Measurements from ENCODE around the gene KIF6.

Gene KIF6

DNA sequence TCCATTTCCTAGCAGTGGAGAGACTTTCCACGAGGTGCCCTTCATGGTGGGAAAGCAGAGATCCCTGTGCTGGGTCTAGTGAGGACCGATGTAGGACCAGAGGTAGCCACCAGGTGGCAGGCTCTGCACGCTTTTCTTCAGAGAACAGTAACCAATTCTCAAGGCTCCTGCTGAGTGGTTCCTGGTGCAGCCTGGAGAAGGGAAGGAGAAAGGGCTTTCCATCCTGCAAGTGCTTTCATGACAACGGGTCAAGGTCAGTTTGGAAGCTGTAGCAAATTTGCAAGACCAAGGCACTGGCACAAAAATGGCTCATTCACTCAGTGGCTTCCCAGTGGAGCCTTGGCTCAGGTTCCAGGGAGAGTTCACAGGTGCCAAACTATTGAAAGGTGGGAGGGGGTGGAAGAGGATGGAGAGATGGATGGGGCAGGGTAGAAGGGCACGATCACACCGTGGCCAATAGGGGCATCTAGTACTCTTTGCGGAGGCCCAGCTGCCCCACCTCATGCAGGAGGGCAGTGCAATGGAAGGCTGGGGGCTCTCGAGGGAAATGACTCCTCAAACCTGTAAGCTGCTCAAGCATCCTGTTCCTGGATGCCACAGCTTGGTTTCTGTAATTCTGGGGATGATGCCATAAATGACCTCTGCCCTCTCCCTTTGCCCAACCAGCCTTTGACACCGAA lies 377.2 kb downstream of the KIF6 start:
- H3K4me3 ChIP-seq (ENCODE audit: low read length) = no peak overlapping the region
- peak; percentile 57 for DNase-seq (ENCODE audit: low read depth)
- TF ChIP-seq CTCF (conservative IDR thresholded peaks at IDR 0.05; ENCODE audit: low read length) = peak; percentile 96

DNA sequence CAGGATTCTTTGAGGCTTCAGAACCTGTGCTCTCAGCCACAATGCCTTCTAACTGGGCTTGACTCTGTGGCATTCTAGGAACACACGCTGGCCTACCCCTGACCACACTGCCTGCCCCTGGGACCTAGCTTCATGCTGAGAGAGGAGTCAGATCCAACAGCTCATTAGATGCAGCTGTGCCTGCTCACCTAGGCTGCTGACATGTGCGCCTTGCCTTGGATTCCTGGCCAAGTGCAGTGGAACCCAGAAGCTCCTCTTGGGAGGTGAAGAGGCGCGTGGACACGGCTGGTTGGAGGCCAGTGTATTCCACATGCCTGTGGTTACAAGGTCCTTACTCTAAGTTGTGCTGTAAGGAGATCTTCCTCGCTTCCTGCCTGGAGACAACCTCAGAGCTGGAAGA lies 378.0 kb downstream of the KIF6 start:
- H3K4me3 ChIP-seq (ENCODE audit: low read length) = no peak overlapping the region
- no peak for TF ChIP-seq CTCF (conservative IDR thresholded peaks at IDR 0.05; ENCODE audit: low read length)
- no peak for DNase-seq (ENCODE audit: low read depth)

GRCh38 chr6:39344821-39345280 lies 380.4 kb downstream of the KIF6 start:
- TF ChIP-seq CTCF (conservative IDR thresholded peaks at IDR 0.05; ENCODE audit: low read length) = no peak
- DNase-seq (ENCODE audit: low read depth) = no peak

DNA sequence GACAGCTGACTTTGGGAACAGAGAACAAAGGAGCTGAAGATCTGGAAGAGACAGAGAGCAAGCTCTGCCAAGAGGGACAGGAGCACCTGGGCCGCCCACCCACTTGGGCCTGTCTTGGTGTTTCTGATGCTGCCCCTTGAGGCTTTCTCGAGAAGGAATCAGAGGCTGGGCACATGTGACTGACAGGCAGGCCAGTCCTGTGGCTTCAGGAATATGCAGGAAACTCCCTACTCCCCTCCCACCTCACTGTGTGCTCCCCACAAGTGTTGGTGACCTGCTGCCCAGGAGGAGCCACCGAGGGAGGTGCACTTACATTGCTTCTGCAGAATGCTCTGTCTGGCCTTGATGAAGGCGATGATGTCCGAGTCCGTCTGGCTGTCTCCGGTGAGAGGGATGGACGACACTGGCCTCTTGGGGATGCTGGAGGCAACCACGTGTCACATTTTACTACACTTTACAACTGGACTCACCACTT lies 381.8 kb downstream of the KIF6 start:
- TF ChIP-seq CTCF (conservative IDR thresholded peaks at IDR 0.05; ENCODE audit: low read length) = no peak
- H3K4me3 ChIP-seq (ENCODE audit: low read length) = no peak overlapping the region
- DNase-seq (ENCODE audit: low read depth) = no peak

More at GRCh38 chr6:39344821-39345280, 380.4 kb downstream of the KIF6 start:
- no peak overlapping the region for H3K4me3 ChIP-seq (ENCODE audit: low read length)

DNA sequence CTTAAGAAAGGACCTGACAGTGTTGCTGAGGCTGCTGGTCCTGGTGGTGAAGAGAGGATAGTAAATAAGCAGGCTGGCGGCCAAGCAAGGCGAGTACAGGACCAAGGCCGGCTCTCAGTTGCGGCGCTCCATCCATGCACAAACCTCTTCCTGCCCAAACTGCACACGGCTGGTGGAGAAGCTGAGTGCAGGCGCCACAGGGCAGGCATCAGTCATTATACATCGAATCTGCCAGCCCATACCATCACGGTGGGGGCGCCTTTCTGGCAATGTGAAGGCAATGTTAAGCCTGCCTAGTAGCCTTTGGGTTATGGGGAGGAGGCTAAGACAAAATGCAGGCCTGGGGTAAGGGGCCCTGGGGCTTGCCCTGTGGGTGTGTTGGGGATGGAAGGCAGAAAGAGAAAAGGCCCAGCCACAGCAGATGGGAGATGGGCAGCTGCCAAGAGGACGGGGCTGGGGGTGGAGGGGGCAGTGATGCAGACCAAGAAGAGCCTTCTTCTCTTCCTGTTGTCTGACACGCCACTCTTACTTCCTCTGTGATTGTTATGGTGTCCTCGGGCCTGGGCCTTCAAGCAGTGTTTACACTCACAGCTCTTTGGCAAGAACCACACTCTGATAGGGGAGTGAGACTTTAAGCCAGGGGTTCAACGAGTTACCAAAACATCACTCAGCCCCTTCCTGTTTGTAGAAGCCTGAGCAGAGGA lies 382.4 kb downstream of the KIF6 start:
- no peak overlapping the region for H3K4me3 ChIP-seq (ENCODE audit: low read length)
- DNase-seq (ENCODE audit: low read depth) = no peak
- TF ChIP-seq CTCF (conservative IDR thresholded peaks at IDR 0.05; ENCODE audit: low read length) = no peak

DNA sequence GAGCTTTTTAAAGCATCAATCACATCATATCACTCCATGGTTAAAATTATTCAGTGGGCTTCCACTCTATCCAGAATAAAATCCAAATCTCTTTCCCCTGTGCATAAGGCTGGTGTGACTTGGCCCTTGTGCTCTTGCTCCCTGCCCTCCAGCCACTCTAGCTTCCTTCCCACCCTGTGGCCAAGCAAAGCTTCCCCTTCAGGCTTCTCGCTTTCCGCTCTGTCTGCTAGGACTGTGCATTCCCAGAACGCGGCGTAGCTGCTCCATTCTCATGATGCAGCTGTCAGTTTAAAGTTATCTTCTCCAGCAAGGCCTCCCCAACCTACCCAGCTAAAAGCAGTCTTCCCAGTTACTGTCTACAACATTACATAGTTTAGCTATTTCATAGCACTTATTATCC lies 383.3 kb downstream of the KIF6 start:
- no peak for TF ChIP-seq CTCF (conservative IDR thresholded peaks at IDR 0.05; ENCODE audit: low read length)
- DNase-seq (ENCODE audit: low read depth) = no peak
- no peak overlapping the region for H3K4me3 ChIP-seq (ENCODE audit: low read length)

- no peak for TF ChIP-seq CTCF (conservative IDR thresholded peaks at IDR 0.05; ENCODE audit: low read length)
- DNase-seq (ENCODE audit: low read depth) = no peak
- no peak overlapping the region for H3K4me3 ChIP-seq (ENCODE audit: low read length)
Observed at GRCh38 chr6:39341352-39341751, 383.9 kb downstream of the KIF6 start.

All from AG10803 (cell line).